Stomach (tissue), 4 donors: Measurements from ENCODE around the gene ARID3A.

Source experiments
- CTCF ChIP-seq, 7 experiments: fragments of 450-650 bp in 4 of 7; fragments of 200-600 bp in 3 of 7; sonication (generic) in 3 of 7; IDR thresholded peaks; one replicate each; pipeline ENCODE4 v1.5.1; 2016 to 2019; ENCODE audit warnings: antibody characterized with exemption in 7 of 7, control low read depth in 2 of 7, mild to moderate bottlenecking in 1 of 7
- EP300 ChIP-seq: sonication (generic); formaldehyde crosslinking; IDR thresholded peaks from one replicate; pipeline ENCODE4 v1.6.1; 2017; ENCODE audit warnings: antibody characterized with exemption
- POLR2A ChIP-seq, 4 donors: fragments of 450-650 bp; IDR thresholded peaks; one replicate each; pipeline ENCODE4 v1.6.1; 2016; ENCODE audit warnings: antibody characterized with exemption in 4 of 4, control low read depth in 2 of 4, mild to moderate bottlenecking in 1 of 4, moderate library complexity in 1 of 4

DNA sequence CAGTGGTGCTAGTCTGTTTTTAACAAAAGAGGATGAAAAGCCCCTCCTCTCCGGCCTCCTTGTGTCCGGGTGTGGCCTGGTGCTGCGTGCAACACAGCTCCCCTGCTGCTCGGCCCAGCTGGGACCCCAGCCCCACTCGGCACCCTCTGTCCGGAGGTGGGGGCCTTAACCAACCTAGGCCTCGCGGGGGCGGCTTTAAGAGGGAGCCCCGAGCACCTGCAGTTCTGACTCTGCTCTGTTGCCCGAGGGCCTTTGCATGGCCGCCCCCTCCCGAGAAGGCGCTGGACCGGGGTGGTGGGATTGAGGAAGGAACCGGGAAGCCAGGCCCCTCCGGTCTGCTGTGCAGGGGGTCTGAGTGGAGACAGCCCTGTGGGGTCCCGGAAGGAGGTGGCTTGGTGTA, 68.7 kb downstream of the ARID3A start:
- TF ChIP-seq CTCF (IDR thresholded peaks at IDR 0.05) (no peak), EP300 (no peak), POLR2A (IDR thresholded peaks at IDR 0.05) (no peak)
